K562 (cell line): Measurements from ENCODE around the gene SLC12A9. TPM values are rescaled to one million over a fixed set of nuclear protein-coding genes. Genes with fewer than 3 reads are reported as not detected.

ENCODE experiments used
- BCL6 ChIP-seq: fragments of 250-450 bp; sonication (Bioruptor Pico); IDR thresholded peaks from 2 replicates; pipeline ENCODE4 v1.4.0; 2020
- CHAMP1 ChIP-seq: fragments of 450-650 bp; IDR thresholded peaks from 2 replicates; pipeline ENCODE4 v1.6.1; 2016; ENCODE audit warnings: mild to moderate bottlenecking
- EP400 ChIP-seq: fragments of 450-650 bp; IDR thresholded peaks from 2 replicates; pipeline ENCODE4 v1.6.1; 2017; ENCODE audit warnings: antibody characterized with exemption, mild to moderate bottlenecking, moderate library complexity
- FOXJ2 ChIP-seq: fragments of 200-800 bp; sonication (Bioruptor generic); IDR thresholded peaks from 2 replicates; pipeline ENCODE4 v1.6.1; 2016; ENCODE audit warnings: missing genetic modification characterization, missing compliant biosample characterization
- GABPA ChIP-seq: fragments of 200-800 bp; sonication (Bioruptor generic); conservative IDR thresholded peaks from 2 replicates; pipeline ENCODE4 v1.6.1; 2016; ENCODE audit warnings: low read depth, missing genetic modification characterization, missing compliant biosample characterization
- HINFP ChIP-seq: fragments of 450-650 bp; conservative IDR thresholded peaks from 2 replicates; pipeline ENCODE4 v1.6.1; 2016; ENCODE audit warnings: missing genetic modification characterization, low read depth, mild to moderate bottlenecking, control low read depth, missing compliant biosample characterization
- HMG20A ChIP-seq: fragments of 450-650 bp; formaldehyde crosslinking; conservative IDR thresholded peaks from 2 replicates; pipeline ENCODE4 v1.4.0; 2020; ENCODE audit warnings: mild to moderate bottlenecking, mixed read lengths
- MCM2 ChIP-seq: fragments of 450-650 bp; IDR thresholded peaks from 2 replicates; pipeline ENCODE4 v1.6.1; 2017; ENCODE audit warnings: low read depth, mild to moderate bottlenecking
- MIER1 ChIP-seq: fragments of 450-650 bp; IDR thresholded peaks from 2 replicates; pipeline ENCODE4 v1.6.1; 2016; ENCODE audit warnings: antibody characterized with exemption, mild to moderate bottlenecking, low read depth
- PATZ1 ChIP-seq: fragments of 250-450 bp; sonication (Bioruptor Pico); IDR thresholded peaks from 2 replicates; pipeline ENCODE4 v1.5.0; 2020; ENCODE audit warnings: mild to moderate bottlenecking, borderline replicate concordance
- SETDB1 ChIP-seq: IDR thresholded peaks from one replicate; pipeline ENCODE4 v1.6.1; 2012; ENCODE audit warnings: low read length, control low read depth, inconsistent platforms
- STAG1 ChIP-seq: sonication (generic); formaldehyde crosslinking; IDR thresholded peaks from 2 replicates; pipeline ENCODE4 v1.5.0; 2020; ENCODE audit warnings: missing genetic modification reagents, borderline replicate concordance
- TEAD1 ChIP-seq, 2 experiments: fragments of 450-650 bp in 1 of 2; sonication (generic) in 1 of 2; formaldehyde crosslinking; IDR thresholded peaks; 2 replicates each; pipeline versions ENCODE4 v1.4.0 to v1.8.0; 2020 to 2022; ENCODE audit warnings: mild to moderate bottlenecking in 2 of 2, missing genetic modification reagents in 1 of 2
- ZNF561 ChIP-seq: fragments of 450-650 bp; formaldehyde crosslinking; conservative IDR thresholded peaks from 2 replicates; pipeline ENCODE4 v1.4.0; 2020; ENCODE audit warnings: mild to moderate bottlenecking, moderate library complexity
- polyA plus RNA-seq, 8 experiments: library from polyadenylated mRNA; depleted of rRNA in 4 of 8; stranded (reverse) in 5 of 8; unstranded in 3 of 8; fragments of >200 nt; fragmentation: Nextera tagmentation in 2 of 8; fragmentation: Illumina TruSeq in 1 of 8; extraction: Ambion mirVana in 2 of 8; extraction: Trizol in 1 of 8; gene quantifications; 2 replicates each; pipeline versions ENCODE4 v1.2.1 to v1.2.3, GENCODE V29; 2011 to 2014; ENCODE audit warnings: inconsistent platforms in 1 of 8, missing spikeins in 1 of 8
- total RNA-seq, 7 experiments: library from RNA; depleted of rRNA in 6 of 7; stranded (reverse); fragments of >200 nt in 6 of 7; fragmentation: Illumina TruSeq in 2 of 7; extraction: Trizol in 2 of 7; gene quantifications; 2 replicates each; pipeline versions ENCODE4 v1.2.1 to v1.2.3, GENCODE V29; 2011 to 2021; ENCODE audit warnings: low replicate concordance in 1 of 7

SLC12A9 gene
- total and polyA plus RNA-seq, 9 of the 15 experiments (the other 6 are each of a cell fraction or from before 2014, with no cell fraction given), result 0.06 to 20.2 (median 10.7) TPM

- TF ChIP-seq STAG1 (CRISPR knock-in tag), result no peak
- no peak for TF ChIP-seq HMG20A (CRISPR knock-in tag)
- TF ChIP-seq GABPA, result no peak
- no peak for TF ChIP-seq MIER1
- no peak for TF ChIP-seq FOXJ2 (tag)
- no peak for TF ChIP-seq ZNF561 (CRISPR knock-in tag)
- TF ChIP-seq MCM2, result no peak
- TF ChIP-seq PATZ1 (CRISPR knock-in tag), result no peak
- no peak for TF ChIP-seq EP400
- TF ChIP-seq BCL6 (CRISPR knock-in tag), result no peak
- TF ChIP-seq TEAD1 (CRISPR knock-in tag; IDR thresholded peaks at IDR 0.05), result no peak
- TF ChIP-seq CHAMP1, result no peak
- TF ChIP-seq SETDB1, result no peak
- no peak for TF ChIP-seq HINFP
These were observed 20.3 kb upstream of the SLC12A9 start (continued) for GRCh38 chr7:100832281-100832633.
